SIG-M5 treated with dmso at 0.1 percent for 504 hours (cell line): ENCODE results near the gene KLHL40.

Experiments used
- DNase-seq: peaks from one replicate; lab custom pipeline; 2025; ENCODE audit not compliant: unreplicated experiment; lab: John Stamatoyannopoulos, UW

The KLHL40 gene

GRCh38 chr3:42668413-42668760 is 16.9 kb upstream of the KLHL40 start:
- no peak for DNase-seq

GRCh38 chr3:42668793-42669217 is 16.5 kb upstream of the KLHL40 start:
- DNase-seq, result no peak

- no peak for DNase-seq
Observed at GRCh38 chr3:42670051-42670576, 15.2 kb upstream of the KLHL40 start.

- no peak for DNase-seq
Observed at GRCh38 chr3:42670670-42671069, 14.7 kb upstream of the KLHL40 start.

GRCh38 chr3:42672515-42672914 is 12.8 kb upstream of the KLHL40 start:
- no peak for DNase-seq

- DNase-seq, result no peak
Observed at GRCh38 chr3:42673082-42673481, 12.3 kb upstream of the KLHL40 start.

GRCh38 chr3:42674146-42674545 is 11.2 kb upstream of the KLHL40 start:
- no peak for DNase-seq

GRCh38 chr3:42675909-42676308 is 9.4 kb upstream of the KLHL40 start:
- DNase-seq, result no peak

GRCh38 chr3:42678447-42678846 is 6.9 kb upstream of the KLHL40 start:
- no peak for DNase-seq

- no peak for DNase-seq
Observed at GRCh38 chr3:42680271-42680670, 5.1 kb upstream of the KLHL40 start.

GRCh38 chr3:42680806-42681205 is 4.5 kb upstream of the KLHL40 start:
- DNase-seq, result no peak

GRCh38 chr3:42681361-42682038 is 3.8 kb upstream of the KLHL40 start:
- DNase-seq, result no peak

- no peak for DNase-seq
Observed at GRCh38 chr3:42682301-42683070, 2.9 kb upstream of the KLHL40 start.

- peak; percentile 96 for DNase-seq
Observed at GRCh38 chr3:42683875-42684598, 1.3 kb upstream of the KLHL40 start.

- no peak for DNase-seq
Observed at GRCh38 chr3:42684632-42685362, 540 bp upstream of the KLHL40 start.

- no peak for DNase-seq
Observed at GRCh38 chr3:42685891-42686820, 819 bp downstream of the KLHL40 start.

- DNase-seq, result no peak
Observed at GRCh38 chr3:42686832-42687650, 1.7 kb downstream of the KLHL40 start.

GRCh38 chr3:42688016-42688415 is 2.7 kb downstream of the KLHL40 start:
- no peak for DNase-seq
